OCI-LY7 (cell line): ENCODE data around the gene GPR61. TPM values are rescaled to one million over a fixed set of nuclear protein-coding genes. Genes with fewer than 3 reads are reported as not detected.

Source experiments
- BruUV-seq: library from RNA; stranded (reverse); fragments of 400-500 nt; replicated peaks from 2 replicates; lab custom pipeline; 2021; lab: Mats Ljungman, UMichigan
- CTCF ChIA-PET: fragments of 300-600 bp; sonication (Branson Sonifier 250); formaldehyde crosslinking; loops from one replicate; lab custom pipeline; 2022; ENCODE audit warnings: antibody characterized with exemption; ENCODE audit not compliant: unreplicated experiment; lab: Charles Lee
- POLR2A ChIA-PET: fragments of 300-600 bp; sonication (Branson Sonifier 250); formaldehyde crosslinking; loops from one replicate; lab custom pipeline; 2022; ENCODE audit warnings: antibody characterized with exemption; lab: Charles Lee
- DNase-seq: peaks from one replicate; pipeline ENCODE4 v3.0.0-alpha.2; 2015; ENCODE audit warnings: low spot score
- H2AFZ ChIP-seq: fragments of 200-600 bp; sonication (generic), shearing (Covaris generic); 2 replicates; pipeline ENCODE4 v1.6.1; 2014; ENCODE audit warnings: mild to moderate bottlenecking, antibody characterized with exemption, low read length, moderate library complexity
- H3K27ac ChIP-seq: fragments of 200-600 bp; sonication (generic); 2 replicates; pipeline ENCODE4 v1.5.1; 2014; ENCODE audit warnings: mixed run types, low read depth, mild to moderate bottlenecking, moderate library complexity, low read length, inconsistent platforms; ENCODE audit not compliant: poor library complexity, severe bottlenecking
- H3K36me3 ChIP-seq: fragments of 200-600 bp; sonication (generic); 2 replicates; pipeline ENCODE4 v1.6.1; 2014; ENCODE audit warnings: mild to moderate bottlenecking, antibody characterized with exemption, low read length, moderate library complexity, mixed read lengths; ENCODE audit not compliant: insufficient read depth
- H3K4me1 ChIP-seq: fragments of 200-600 bp; sonication (generic); 2 replicates; pipeline ENCODE4 v1.5.1; 2014; ENCODE audit warnings: mild to moderate bottlenecking, low read length; ENCODE audit not compliant: insufficient read depth, poor library complexity, severe bottlenecking
- H3K4me2 ChIP-seq: fragments of 200-600 bp; sonication (generic); 2 replicates; pipeline ENCODE4 v1.6.1; 2014; ENCODE audit warnings: mild to moderate bottlenecking, low read length
- H3K4me3 ChIP-seq: fragments of 200-600 bp; sonication (generic); 2 replicates; pipeline ENCODE4 v1.5.1; 2014; ENCODE audit warnings: mild to moderate bottlenecking, low read depth, low read length; ENCODE audit not compliant: poor library complexity, severe bottlenecking
- H3K79me2 ChIP-seq: fragments of 200-600 bp; sonication (generic); 2 replicates; pipeline ENCODE4 v1.6.1; 2016; ENCODE audit warnings: low read depth, mild to moderate bottlenecking, low read length, moderate library complexity, mixed read lengths; ENCODE audit not compliant: insufficient read depth
- H3K9me2 ChIP-seq: fragments of 200-600 bp; sonication (generic); 2 replicates; pipeline ENCODE4 v1.6.1; 2016; ENCODE audit warnings: mild to moderate bottlenecking, low read length, mixed read lengths; ENCODE audit not compliant: insufficient read depth
- H3K9me3 ChIP-seq: fragments of 200-600 bp; sonication (generic); 2 replicates; pipeline ENCODE4 v1.6.1; 2014; ENCODE audit warnings: mild to moderate bottlenecking, mixed run types, low read length, mixed read lengths
- H4K20me1 ChIP-seq: fragments of 200-600 bp; sonication (generic); 2 replicates; pipeline ENCODE4 v1.6.1; 2014; ENCODE audit warnings: mild to moderate bottlenecking, antibody characterized with exemption, low read length, moderate library complexity, mixed read lengths; ENCODE audit not compliant: insufficient read depth
- EZH2phosphoT487 ChIP-seq: fragments of 200-600 bp; sonication (generic); IDR thresholded peaks from 2 replicates; pipeline ENCODE4 v1.6.1; 2018; ENCODE audit warnings: low read depth, borderline replicate concordance, mild to moderate bottlenecking, mixed run types, antibody characterized with exemption, low read length, moderate library complexity, mixed read lengths
- intact Hi-C: fragments of 100-400 bp; cut with micrococcal nuclease; formaldehyde crosslinking; loops from one replicate; pipeline ENCODE4 v1.10.0; 2022; ENCODE audit not compliant: unreplicated experiment
- total RNA-seq, 2 experiments: library from RNA; depleted of rRNA in 1 of 2; stranded (reverse); fragments of >200 nt in 1 of 2; shearing (Covaris generic) in 1 of 2; gene quantifications; 2 replicates each; pipeline ENCODE4 v1.2.3, GENCODE V29; 2014 to 2022
- TF ChIP-seq, protein P1 (sequence below): fragments of 200-600 bp; sonication (generic); conservative IDR thresholded peaks from 2 replicates; pipeline ENCODE4 v1.5.1; 2014; ENCODE audit warnings: mild to moderate bottlenecking, antibody characterized with exemption, low read length, moderate library complexity, mixed read lengths

Gene GPR61
- total RNA-seq, 2 experiments from 2014 or later: not detected

DNA sequence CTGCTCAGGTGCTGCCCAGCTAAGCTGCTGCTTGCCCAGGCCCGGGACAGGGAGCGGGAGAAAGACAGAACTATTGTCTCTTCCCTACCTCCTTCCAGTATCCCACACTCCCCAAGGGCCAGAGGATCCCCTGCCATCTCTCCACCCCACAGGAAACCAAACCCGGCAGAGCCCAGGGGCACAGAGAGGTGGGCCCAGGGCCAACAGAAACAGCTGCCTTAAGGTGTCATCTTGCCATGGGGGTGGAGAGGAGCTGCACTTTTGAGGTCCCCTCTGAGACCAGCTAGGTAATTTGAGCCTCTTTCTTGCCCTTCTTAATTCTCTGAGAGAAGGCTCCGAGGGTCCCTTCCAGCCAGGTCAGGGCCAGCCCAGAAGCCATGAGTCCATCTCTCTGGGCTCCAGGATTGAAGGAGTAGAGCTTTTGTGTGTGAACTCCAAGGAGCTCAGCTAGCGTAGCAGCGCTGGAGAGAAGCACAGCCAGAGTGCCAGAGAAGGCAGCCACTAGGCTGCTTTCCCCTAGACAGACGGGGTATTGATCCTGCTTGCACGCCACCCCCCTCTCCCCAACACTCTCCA is 9.7 kb upstream of the GPR61 start:
- no TSS peak for BruUV-seq
- ChIA-PET POLR2A (interaction anchor here (0.9 to 1.6 kb wide), 5 partner anchors 11 to 247 kb away, joined by 3 to 6 read pairs (median 4); partner anchors contain the start of genes GNAI3 and PSRC1), CTCF (interaction anchor here (1.0 to 1.2 kb wide), 3 partner anchors 17 to 40 kb away, joined by 3 to 5 read pairs (median 4); partner anchors contain the start of gene AMIGO1)
- no peaks in the 10 kb centered on the region for H3K9me3 ChIP-seq
- H3K4me3 ChIP-seq: no peak overlapping the region
- no peaks in the 10 kb centered on the region for H3K36me3 ChIP-seq
- intact Hi-C loops: no loop called here
- no peak for DNase-seq
- H3K4me1 ChIP-seq: peaks cover 6% of the 10 kb centered on the region
- H3K4me2 ChIP-seq: no peak overlapping the region
- no peaks in the 10 kb centered on the region for H3K9me2 ChIP-seq
- H3K27ac ChIP-seq: no peak overlapping the region
- H2AFZ ChIP-seq: no peak overlapping the region
- no peak for TF ChIP-seq EZH2phosphoT487
- TF ChIP-seq, protein P1, sequence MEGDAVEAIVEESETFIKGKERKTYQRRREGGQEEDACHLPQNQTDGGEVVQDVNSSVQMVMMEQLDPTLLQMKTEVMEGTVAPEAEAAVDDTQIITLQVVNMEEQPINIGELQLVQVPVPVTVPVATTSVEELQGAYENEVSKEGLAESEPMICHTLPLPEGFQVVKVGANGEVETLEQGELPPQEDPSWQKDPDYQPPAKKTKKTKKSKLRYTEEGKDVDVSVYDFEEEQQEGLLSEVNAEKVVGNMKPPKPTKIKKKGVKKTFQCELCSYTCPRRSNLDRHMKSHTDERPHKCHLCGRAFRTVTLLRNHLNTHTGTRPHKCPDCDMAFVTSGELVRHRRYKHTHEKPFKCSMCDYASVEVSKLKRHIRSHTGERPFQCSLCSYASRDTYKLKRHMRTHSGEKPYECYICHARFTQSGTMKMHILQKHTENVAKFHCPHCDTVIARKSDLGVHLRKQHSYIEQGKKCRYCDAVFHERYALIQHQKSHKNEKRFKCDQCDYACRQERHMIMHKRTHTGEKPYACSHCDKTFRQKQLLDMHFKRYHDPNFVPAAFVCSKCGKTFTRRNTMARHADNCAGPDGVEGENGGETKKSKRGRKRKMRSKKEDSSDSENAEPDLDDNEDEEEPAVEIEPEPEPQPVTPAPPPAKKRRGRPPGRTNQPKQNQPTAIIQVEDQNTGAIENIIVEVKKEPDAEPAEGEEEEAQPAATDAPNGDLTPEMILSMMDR: no peak
- H3K79me2 ChIP-seq: no peaks in the 10 kb centered on the region
- H4K20me1 ChIP-seq: no peaks in the 10 kb centered on the region

DNA sequence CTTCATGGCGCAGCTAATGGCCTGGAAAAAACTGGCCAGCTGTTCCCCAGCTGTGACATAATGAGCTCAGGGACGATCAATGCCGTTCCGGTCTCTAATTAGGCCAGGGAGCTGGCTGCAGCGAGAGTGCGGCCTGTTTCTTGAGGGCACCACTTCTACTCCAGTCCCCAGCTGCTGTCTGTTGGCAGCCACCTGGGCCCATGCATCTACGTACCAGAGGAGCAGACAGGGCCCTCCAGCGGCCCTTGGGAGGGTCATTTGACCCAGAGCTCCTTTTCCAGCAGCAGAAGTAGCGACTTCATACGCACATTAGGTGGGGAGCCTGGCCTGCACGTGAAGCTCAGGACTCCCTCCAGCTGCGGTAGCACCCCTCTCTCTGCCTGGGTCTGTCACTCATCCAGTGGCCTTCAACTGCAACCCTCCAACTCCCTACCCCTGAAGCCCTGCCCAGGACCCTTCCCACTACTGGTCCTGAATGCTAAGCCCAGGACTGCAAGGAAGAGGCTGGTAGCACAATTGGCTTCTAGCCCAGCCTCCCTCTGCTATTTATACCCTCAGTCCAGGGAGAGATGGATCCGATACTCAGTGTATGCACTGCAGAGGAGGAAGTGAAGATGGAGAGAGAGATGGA is 9.1 kb upstream of the GPR61 start:
- no TSS peak for BruUV-seq
- ChIA-PET POLR2A (interaction anchor here (0.9 to 1.6 kb wide), 5 partner anchors 10 to 248 kb away, joined by 3 to 6 read pairs (median 4); partner anchors contain the start of genes GNAI3 and PSRC1), CTCF (interaction anchor here (1.0 to 1.2 kb wide), 3 partner anchors 17 to 40 kb away, joined by 3 to 5 read pairs (median 4); partner anchors contain the start of gene AMIGO1)
- Histone ChIP-seq H3K4me3 (no peak overlapping the region), H4K20me1 (no peaks in the 10 kb centered on the region), H3K9me2 (no peaks in the 10 kb centered on the region), H3K79me2 (no peaks in the 10 kb centered on the region), H3K36me3 (no peaks in the 10 kb centered on the region), H3K27ac (no peak overlapping the region), H3K4me2 (no peak overlapping the region), H3K9me3 (no peaks in the 10 kb centered on the region), H3K4me1 (peaks cover 6% of the 10 kb centered on the region), H2AFZ (no peak overlapping the region)
- TF ChIP-seq, protein P1: no peak
- no peak for TF ChIP-seq EZH2phosphoT487
- no peak for DNase-seq
- intact Hi-C loops: no loop called here
